HCT116 (cell line): Measurements from ENCODE around the gene COQ3. TPM values are rescaled to one million over a fixed set of nuclear protein-coding genes. Genes with fewer than 3 reads are reported as not detected.

Source experiments
- ATAC-seq: fragments of 200-7000 bp; cut with Tn5 transposase; 2 replicates; pipeline ENCODE4 v1.9.1; 2020; ENCODE audit warnings: mild to moderate bottlenecking, moderate library complexity
- BruUV-seq: library from RNA; stranded (reverse); fragments of 400-500 nt; replicated peaks from 2 replicates; lab custom pipeline; 2021; lab: Mats Ljungman, UMichigan
- CTCF ChIA-PET: fragments of 300-600 bp; sonication (Branson Sonifier 250); formaldehyde crosslinking; loops from one replicate; lab custom pipeline; 2021; ENCODE audit warnings: antibody characterized with exemption; lab: Charles Lee
- POLR2A ChIA-PET: fragments of 300-600, 350-600 bp; sonication (Branson Sonifier 250); formaldehyde crosslinking; loops from one replicate; lab custom pipeline; 2021; ENCODE audit warnings: antibody characterized with exemption; lab: Charles Lee
- RAD21 ChIA-PET, 2 experiments: fragments of 300-600 bp; sonication (Branson Sonifier 250); formaldehyde crosslinking; loops; one replicate each; lab custom pipeline; 2023; ENCODE audit warnings: low total read pairs in 2 of 2; ENCODE audit not compliant: uncharacterized antibody in 2 of 2, unreplicated experiment in 2 of 2, low non-redundant PET in 1 of 2; lab: Charles Lee
- DNase-seq: peaks from one replicate; pipeline ENCODE4 v3.0.0-alpha.2; 2010; ENCODE audit warnings: low read depth, low spot score
- H2AFZ ChIP-seq: fragments of 200-600 bp; shearing (Covaris generic), sonication (generic); 2 replicates; pipeline ENCODE4 v1.6.1; 2017; ENCODE audit warnings: low read depth, mixed run types, mixed read lengths, antibody characterized with exemption, low read length; ENCODE audit not compliant: poor library complexity, severe bottlenecking
- H3K27ac ChIP-seq: 2 replicates; pipeline ENCODE4 v1.5.1; 2012; ENCODE audit warnings: low read depth, low read length
- H3K27me3 ChIP-seq: fragments of 200-600 bp; sonication (generic); 2 replicates; pipeline ENCODE4 v1.6.1; 2016; ENCODE audit warnings: mixed run types, low read length, mixed read lengths; ENCODE audit not compliant: insufficient read depth
- H3K36me3 ChIP-seq, 2 experiments: fragments of 200-500 bp in 1 of 2; fragments of 200-600 bp in 1 of 2; sonication (Bioruptor generic) in 1 of 2; sonication (generic) in 1 of 2; 2 replicates each; pipeline versions ENCODE4 v1.5.1 to v1.6.1; 2014 to 2016; ENCODE audit warnings: low read length in 2 of 2, inconsistent platforms in 1 of 2, mixed read lengths in 1 of 2, mixed run types in 1 of 2; ENCODE audit not compliant: insufficient read depth in 2 of 2, control insufficient read depth in 1 of 2
- H3K4me1 ChIP-seq, 2 experiments: fragments of 200-600 bp in 1 of 2; sonication (generic) in 1 of 2; 2 replicates each; pipeline versions ENCODE4 v1.5.1 to v1.6.1; 2012 to 2017; ENCODE audit warnings: low read length in 2 of 2, inconsistent platforms in 1 of 2, mild to moderate bottlenecking in 1 of 2, mixed read lengths in 1 of 2, mixed run types in 1 of 2, moderate library complexity in 1 of 2; ENCODE audit not compliant: insufficient read depth in 2 of 2, control insufficient read depth in 1 of 2
- H3K4me2 ChIP-seq: fragments of 200-600 bp; sonication (generic); 2 replicates; pipeline ENCODE4 v1.6.1; 2017; ENCODE audit warnings: mixed run types, low read length, mixed read lengths
- H3K4me3 ChIP-seq, 2 experiments: fragments of 200-600 bp in 1 of 2; sonication (generic) in 1 of 2; replicated peaks in 1 of 2; 2 replicates each; pipeline ENCODE4 v1.5.1; 2011 to 2016; ENCODE audit warnings: low read length in 2 of 2, control low read depth in 1 of 2, low read depth in 1 of 2, mild to moderate bottlenecking in 1 of 2, mixed read lengths in 1 of 2, mixed run types in 1 of 2
- H3K79me2 ChIP-seq: fragments of 200-600 bp; sonication (generic); 2 replicates; pipeline ENCODE4 v1.6.1; 2017; ENCODE audit warnings: mild to moderate bottlenecking, mixed run types, low read length, moderate library complexity, mixed read lengths; ENCODE audit not compliant: insufficient read depth
- H3K9ac ChIP-seq: fragments of 200-600 bp; sonication (generic); 2 replicates; pipeline ENCODE4 v1.6.1; 2016; ENCODE audit warnings: low read length, mixed read lengths
- H3K9me2 ChIP-seq: fragments of 200-600 bp; sonication (generic), shearing (Covaris generic); 2 replicates; pipeline ENCODE4 v1.6.1; 2017; ENCODE audit warnings: mixed run types, mild to moderate bottlenecking, moderate library complexity; ENCODE audit not compliant: insufficient read depth
- H3K9me3 ChIP-seq, 2 experiments: fragments of 200-500 bp in 1 of 2; fragments of 200-600 bp in 1 of 2; sonication (Bioruptor generic) in 1 of 2; sonication (generic) in 1 of 2; 2 replicates each; pipeline ENCODE4 v1.6.1; 2014 to 2017; ENCODE audit warnings: low read length in 2 of 2, mixed read lengths in 2 of 2, inconsistent platforms in 1 of 2, low read depth in 1 of 2, mild to moderate bottlenecking in 1 of 2, mixed run types in 1 of 2, moderate library complexity in 1 of 2; ENCODE audit not compliant: control insufficient read depth in 1 of 2, insufficient read depth in 1 of 2
- H4K20me1 ChIP-seq: fragments of 200-600 bp; sonication (generic), shearing (Covaris generic); 2 replicates; pipeline ENCODE4 v1.6.1; 2017; ENCODE audit warnings: mixed run types, mild to moderate bottlenecking, moderate library complexity; ENCODE audit not compliant: insufficient read depth
- CEBPB ChIP-seq: IDR thresholded peaks from 2 replicates; pipeline ENCODE4 v1.6.1; 2012; ENCODE audit warnings: low read depth
- EGR1 ChIP-seq: IDR thresholded peaks from 2 replicates; pipeline ENCODE4 v1.6.1; 2012; ENCODE audit warnings: low read depth
- EZH2 ChIP-seq: fragments of 200-600 bp; sonication (generic); IDR thresholded peaks from 2 replicates; pipeline ENCODE4 v1.6.1; 2017; ENCODE audit warnings: antibody characterized with exemption, mixed run types
- EZH2phosphoT487 ChIP-seq: fragments of 200-600 bp; IDR thresholded peaks from 2 replicates; pipeline ENCODE4 v1.6.1; 2018; ENCODE audit warnings: antibody characterized with exemption, borderline replicate concordance
- POLR2A ChIP-seq: IDR thresholded peaks from 2 replicates; pipeline ENCODE4 v1.7.0; 2011; ENCODE audit warnings: borderline replicate concordance; ENCODE audit not compliant: insufficient read depth, insufficient read length; ENCODE audit errors: extremely low read depth
- TCF7L2 ChIP-seq: IDR thresholded peaks from 2 replicates; pipeline ENCODE4 v1.7.0; 2011; ENCODE audit warnings: borderline replicate concordance, inconsistent platforms; ENCODE audit not compliant: insufficient read depth, insufficient read length; ENCODE audit errors: extremely low read depth
- YY1 ChIP-seq: IDR thresholded peaks from 2 replicates; pipeline ENCODE4 v1.6.1; 2011; ENCODE audit warnings: low read length, low read depth, moderate library complexity, mild to moderate bottlenecking; ENCODE audit not compliant: insufficient replicate concordance; ENCODE audit errors: extremely low read depth
- intact Hi-C: fragments of 100-400 bp; cut with micrococcal nuclease; formaldehyde crosslinking; loops from 2 replicates; pipeline ENCODE4 v1.10.0; 2022
- total RNA-seq: library from RNA; stranded (reverse); gene quantifications from one replicate; pipeline ENCODE4 v1.2.1, GENCODE V29; 2021; ENCODE audit not compliant: unreplicated experiment
- TF ChIP-seq, protein P1 (sequence below): IDR thresholded peaks from 2 replicates; pipeline ENCODE4 v1.6.1; 2012
- TF ChIP-seq, protein P2 (sequence below), 3 experiments: fragments of 200-600 bp in 1 of 3; sonication (generic) in 1 of 3; IDR thresholded peaks in 2 of 3; conservative IDR thresholded peaks in 1 of 3; 2 replicates each; pipeline ENCODE4 v1.5.1; 2012 to 2017; ENCODE audit warnings: low read depth in 2 of 3, low read length in 2 of 3, antibody characterized with exemption in 1 of 3, borderline replicate concordance in 1 of 3, control low read depth in 1 of 3, mild to moderate bottlenecking in 1 of 3, mixed read lengths in 1 of 3, mixed run types in 1 of 3, moderate library complexity in 1 of 3; ENCODE audit not compliant: insufficient read depth in 1 of 3

COQ3 gene
- total RNA-seq, 1 experiment from 2014 or later: 19.0 TPM

DNA sequence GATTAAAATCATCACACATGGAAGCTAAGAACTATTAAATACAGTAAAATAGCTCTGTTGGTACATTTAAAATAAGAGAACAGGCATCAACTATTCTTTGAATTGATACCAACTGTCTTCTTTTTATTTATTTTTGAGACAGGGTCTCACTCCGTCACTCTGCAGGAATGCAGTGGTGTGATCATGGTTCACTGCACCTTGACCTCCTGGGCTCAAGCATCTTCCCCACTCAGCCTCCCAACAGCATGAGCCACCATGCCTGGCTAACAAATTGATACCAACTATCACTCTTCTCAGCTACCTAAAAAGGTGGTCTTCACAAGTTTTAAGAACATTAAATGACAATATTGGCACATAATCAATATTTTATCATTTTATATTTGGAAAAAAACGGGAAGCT is 38.9 kb upstream of the COQ3 start:
- intact Hi-C loops: no loop called here
- no peaks in the 10 kb centered on the region for H3K9me2 ChIP-seq
- ChIA-PET POLR2A (no interaction called here), CTCF (interaction anchor here (1.0 kb wide), 1 partner anchor 390 kb away, joined by 4 read pairs; no protein-coding TSS in a partner anchor), RAD21 (no interaction called here)
- no peaks in the 10 kb centered on the region for H4K20me1 ChIP-seq
- DNase-seq: no peak
- H3K9me3 ChIP-seq: no peaks in the 10 kb centered on the region
- no peak overlapping the region for H3K4me3 ChIP-seq
- H3K27me3 ChIP-seq: no peaks in the 10 kb centered on the region
- BruUV-seq: no TSS peak
- no peak overlapping the region for H3K27ac ChIP-seq
- H3K4me2 ChIP-seq: no peak overlapping the region
- H3K9ac ChIP-seq: no peak overlapping the region
- no peak for TF ChIP-seq EGR1
- TF ChIP-seq TCF7L2: no peak
- TF ChIP-seq EZH2: no peak
- TF ChIP-seq POLR2A: no peak
- TF ChIP-seq, protein P1, sequence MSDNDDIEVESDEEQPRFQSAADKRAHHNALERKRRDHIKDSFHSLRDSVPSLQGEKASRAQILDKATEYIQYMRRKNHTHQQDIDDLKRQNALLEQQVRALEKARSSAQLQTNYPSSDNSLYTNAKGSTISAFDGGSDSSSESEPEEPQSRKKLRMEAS: no peak
- TF ChIP-seq, protein P2, sequence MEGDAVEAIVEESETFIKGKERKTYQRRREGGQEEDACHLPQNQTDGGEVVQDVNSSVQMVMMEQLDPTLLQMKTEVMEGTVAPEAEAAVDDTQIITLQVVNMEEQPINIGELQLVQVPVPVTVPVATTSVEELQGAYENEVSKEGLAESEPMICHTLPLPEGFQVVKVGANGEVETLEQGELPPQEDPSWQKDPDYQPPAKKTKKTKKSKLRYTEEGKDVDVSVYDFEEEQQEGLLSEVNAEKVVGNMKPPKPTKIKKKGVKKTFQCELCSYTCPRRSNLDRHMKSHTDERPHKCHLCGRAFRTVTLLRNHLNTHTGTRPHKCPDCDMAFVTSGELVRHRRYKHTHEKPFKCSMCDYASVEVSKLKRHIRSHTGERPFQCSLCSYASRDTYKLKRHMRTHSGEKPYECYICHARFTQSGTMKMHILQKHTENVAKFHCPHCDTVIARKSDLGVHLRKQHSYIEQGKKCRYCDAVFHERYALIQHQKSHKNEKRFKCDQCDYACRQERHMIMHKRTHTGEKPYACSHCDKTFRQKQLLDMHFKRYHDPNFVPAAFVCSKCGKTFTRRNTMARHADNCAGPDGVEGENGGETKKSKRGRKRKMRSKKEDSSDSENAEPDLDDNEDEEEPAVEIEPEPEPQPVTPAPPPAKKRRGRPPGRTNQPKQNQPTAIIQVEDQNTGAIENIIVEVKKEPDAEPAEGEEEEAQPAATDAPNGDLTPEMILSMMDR (IDR thresholded peaks at IDR 0.05 in 2 of 3, conservative IDR thresholded peaks at IDR 0.05 in 1 of 3; ENCODE audit: borderline replicate concordance in 1 of 3, insufficient read depth in 1 of 3, low read depth in 2 of 3, low read length in 2 of 3): no peak
- no peak for TF ChIP-seq EZH2phosphoT487
- TF ChIP-seq YY1: no peak
- TF ChIP-seq CEBPB: no peak
- no peaks in the 10 kb centered on the region for H3K4me1 ChIP-seq
- H3K36me3 ChIP-seq: peaks cover 0 to 1% of the 10 kb centered on the region in 2 experiments; a peak in 1 of 4 replicates
- no peak overlapping the region for H2AFZ ChIP-seq
- no peak for ATAC-seq
- peaks cover 7% of the 10 kb centered on the region; the same call in 1 of the 2 replicates for H3K79me2 ChIP-seq
